Measurements from ENCODE around the gene SPDYE16. TPM values are rescaled to one million over a fixed set of nuclear protein-coding genes. Genes with fewer than 3 reads are reported as not detected.
"Not testable (repeated sequence)": the region's sequence is repeated elsewhere in the genome, so short reads cannot be mapped to it uniquely, and the experiment has no call there.

The SPDYE16 gene
- total and polyA plus RNA-seq, 9 donors: 0.11 to 1.7 (median 0.62) TPM

GRCh38 chr7:76484456-76484855 lies 58.6 kb downstream of the SPDYE16 start:
- DNase-seq; H3K9me3 ChIP-seq; intact Hi-C loops (cut with DNase I); H3K36me3 ChIP-seq; H3K27me3 ChIP-seq; H3K4me1 ChIP-seq (ENCODE audit: insufficient read depth); H3K27ac ChIP-seq; H3K4me3 ChIP-seq: not testable (repeated sequence)
- 94 to 100% methylated on average over 1 to 7 of the region's 12 CpGs; no CpG with 5 or more reads in 1 of the 3 donors for WGBS, 3 donors

GRCh38 chr7:76483081-76483480 lies 60.0 kb downstream of the SPDYE16 start:
- H3K4me3 ChIP-seq; DNase-seq; H3K36me3 ChIP-seq; H3K27ac ChIP-seq; H3K27me3 ChIP-seq; intact Hi-C loops (cut with DNase I); H3K4me1 ChIP-seq (ENCODE audit: insufficient read depth); H3K9me3 ChIP-seq: not testable (repeated sequence)
- WGBS, 3 donors: 88 to 95% (median 94%) methylated on average over 12 to 17 of the region's 17 CpGs

- H3K27ac ChIP-seq; H3K4me3 ChIP-seq; H3K27me3 ChIP-seq; H3K36me3 ChIP-seq; H3K9me3 ChIP-seq; DNase-seq; intact Hi-C loops (cut with DNase I); H3K4me1 ChIP-seq (ENCODE audit: insufficient read depth): not testable (repeated sequence)
- 94 to 96% (median 94%) methylated on average over 24 of the region's 24 CpGs for WGBS, 3 donors
Measured at GRCh38 chr7:76482660-76483059, 60.4 kb downstream of the SPDYE16 start.

Small RNAs within 50 kb of the gene (small RNA-seq; reads per million reads assigned to genes)
- not detected for gene RF00019

Other genes starting within 250 kb of the SPDYE16 start
- 100 to 1,000 TPM; 138 to 913 (median 503) TPM for gene HSPB1, start 240.6 kb downstream of the SPDYE16 start, total RNA-seq
- 100 to 1,000 TPM in 1 of 2 donors, 1 to 10 TPM in 1; 5.7 to 326 TPM for gene HSPB1, start 240.6 kb downstream of the SPDYE16 start, polyA plus RNA-seq
- gene YWHAG, start 184.3 kb downstream of the SPDYE16 start, total RNA-seq: 100 to 1,000 TPM in 3 of 7 donors, 10 to 100 TPM in 4; 32.0 to 107 (median 99.2) TPM
- gene YWHAG, start 184.3 kb downstream of the SPDYE16 start, polyA plus RNA-seq: 100 to 1,000 TPM in 1 of 2 donors, 10 to 100 TPM in 1; 40.2 to 121 TPM
- gene SSC4D, start 133.6 kb downstream of the SPDYE16 start, total RNA-seq: 1 to 10 TPM in 5 of 7 donors, under 1 TPM in 2; 0.48 to 2.6 (median 1.0) TPM
- 1 to 10 TPM in 1 of 2 donors, under 1 TPM in 1; 0.73 to 1.3 TPM for gene SSC4D, start 133.6 kb downstream of the SPDYE16 start, polyA plus RNA-seq
- 10 to 100 TPM in 2 of 7 donors, 1 to 10 TPM in 4, under 1 TPM in 1; 0.73 to 22.0 (median 5.3) TPM for gene ZP3, start 118.3 kb downstream of the SPDYE16 start, total RNA-seq
- gene ZP3, start 118.3 kb downstream of the SPDYE16 start, polyA plus RNA-seq: 10 to 100 TPM in 1 of 2 donors, under 1 TPM in 1; 0.75 to 12.7 TPM
- 10 to 100 TPM; 12.6 to 24.5 (median 16.6) TPM for gene DTX2, start 81.6 kb downstream of the SPDYE16 start, total RNA-seq
- gene DTX2, start 81.6 kb downstream of the SPDYE16 start, polyA plus RNA-seq: 10 to 100 TPM in 1 of 2 donors, 1 to 10 TPM in 1; 2.2 to 13.3 TPM
- 100 to 1,000 TPM in 1 of 7 donors, 10 to 100 TPM in 1, 1 to 10 TPM in 5; 1.7 to 607 (median 4.1) TPM for gene UPK3B, start 32.7 kb downstream of the SPDYE16 start, total RNA-seq
- gene UPK3B, start 32.7 kb downstream of the SPDYE16 start, polyA plus RNA-seq: 1 to 10 TPM in 1 of 2 donors, under 1 TPM in 1; 0.78 to 2.0 TPM
- 10 to 100 TPM in 4 of 7 donors, 1 to 10 TPM in 3; 5.2 to 36.2 (median 16.9) TPM for gene POMZP3, start 84.0 kb upstream of the SPDYE16 start, total RNA-seq
- 10 to 100 TPM; 10.2 to 15.3 TPM for gene POMZP3, start 84.0 kb upstream of the SPDYE16 start, polyA plus RNA-seq